H1 (cell line): Measurements from ENCODE around the gene SHROOM2. TPM values are rescaled to one million over a fixed set of nuclear protein-coding genes. Genes with fewer than 3 reads are reported as not detected.

ENCODE experiments used
- CTCF ChIA-PET: fragments of 300-600 bp; sonication (Branson Sonifier 250); formaldehyde crosslinking; loops from one replicate; lab custom pipeline; 2021; ENCODE audit not compliant: partially characterized antibody; lab: Charles Lee
- POLR2A ChIA-PET: fragments of 300-600 bp; sonication (Branson Sonifier 250); formaldehyde crosslinking; loops from one replicate; lab custom pipeline; 2021; ENCODE audit warnings: inconsistent platforms; ENCODE audit not compliant: partially characterized antibody; lab: Charles Lee
- DNase-seq, 2 experiments: peaks; one replicate each; pipeline versions ENCODE4 v3.0.0 to v3.0.0-alpha.2; 2010 to 2022; ENCODE audit warnings: low spot score in 2 of 2, low read depth in 1 of 2, mixed read lengths in 1 of 2
- FAIRE-seq: peaks from 2 replicates; lab custom pipeline; 2011; peaks lifted over from hg19 to GRCh38; lab: Jason Lieb, UNC
- H2AFZ ChIP-seq: 2 replicates; pipeline ENCODE4 v1.8.1; 2012; ENCODE audit warnings: low read length, inconsistent platforms
- H2AK5ac ChIP-seq: 2 replicates; pipeline ENCODE4 v1.6.1; 2013; ENCODE audit warnings: low read depth, low read length
- H2BK120ac ChIP-seq: replicated peaks from 2 replicates; pipeline ENCODE3; 2013; ENCODE audit warnings: low read depth, low read length, inconsistent platforms
- H2BK12ac ChIP-seq: 2 replicates; pipeline ENCODE4 v1.6.1; 2013; ENCODE audit warnings: low read depth, low read length
- H2BK15ac ChIP-seq: 2 replicates; pipeline ENCODE4 v1.6.1; 2013; ENCODE audit warnings: low read length
- H2BK20ac ChIP-seq: 2 replicates; pipeline ENCODE4 v1.6.1; 2013; ENCODE audit warnings: low read length
- H2BK5ac ChIP-seq: 2 replicates; pipeline ENCODE4 v1.6.1; 2013; ENCODE audit warnings: low read depth, low read length
- H3K14ac ChIP-seq: 2 replicates; pipeline ENCODE4 v1.6.1; 2013; ENCODE audit warnings: inconsistent platforms; ENCODE audit not compliant: insufficient read length
- H3K18ac ChIP-seq: 2 replicates; pipeline ENCODE4 v1.6.1; 2013; ENCODE audit warnings: low read length; ENCODE audit errors: extremely low read depth
- H3K23ac ChIP-seq: 2 replicates; pipeline ENCODE4 v1.6.1; 2013; ENCODE audit warnings: inconsistent platforms; ENCODE audit not compliant: insufficient read length
- H3K23me2 ChIP-seq: 2 replicates; pipeline ENCODE4 v1.6.1; 2013; ENCODE audit warnings: low read depth, low read length
- H3K27ac ChIP-seq: 2 replicates; pipeline ENCODE4 v1.6.1; 2011; ENCODE audit warnings: low read depth, low read length, inconsistent platforms
- H3K27me3 ChIP-seq, 4 experiments: replicated peaks in 1 of 4; 1 replicate in 1 of 4; 2 replicates in 3 of 4; pipeline versions ENCODE4 v1.6.1 to v1.8.1; 2011 to 2013; ENCODE audit warnings: low read length in 3 of 4, mild to moderate bottlenecking in 3 of 4, inconsistent platforms in 2 of 4, mixed read lengths in 2 of 4, moderate library complexity in 1 of 4; ENCODE audit not compliant: control insufficient read depth in 3 of 4, insufficient read depth in 3 of 4; ENCODE audit errors: extremely low read depth in 1 of 4
- H3K36me3 ChIP-seq, 4 experiments: 2 replicates each; pipeline versions ENCODE4 v1.6.1 to v1.8.1; 2011 to 2013; ENCODE audit warnings: mild to moderate bottlenecking in 4 of 4, low read length in 3 of 4, moderate library complexity in 2 of 4, control low read depth in 1 of 4, inconsistent platforms in 1 of 4; ENCODE audit not compliant: insufficient read depth in 4 of 4, control insufficient read depth in 2 of 4
- H3K4ac ChIP-seq: replicated peaks from 2 replicates; pipeline ENCODE3; 2013; ENCODE audit warnings: low read length, low read depth, mixed read lengths, inconsistent platforms; ENCODE audit not compliant: insufficient read length
- H3K4me1 ChIP-seq, 4 experiments: replicated peaks in 1 of 4; 1 replicate in 1 of 4; 2 replicates in 3 of 4; pipeline versions ENCODE4 v1.6.1 to v1.8.1; 2011 to 2013; ENCODE audit warnings: low read length in 3 of 4, inconsistent platforms in 2 of 4, mixed read lengths in 1 of 4; ENCODE audit not compliant: insufficient read depth in 4 of 4, control insufficient read depth in 3 of 4
- H3K4me2 ChIP-seq, 2 experiments: 2 replicates each; pipeline versions ENCODE4 v1.6.1 to v1.8.1; 2011 to 2013; ENCODE audit warnings: low read depth in 2 of 2, low read length in 2 of 2, control low read depth in 1 of 2, inconsistent platforms in 1 of 2, mild to moderate bottlenecking in 1 of 2; ENCODE audit not compliant: insufficient read depth in 1 of 2
- H3K4me3 ChIP-seq, 4 experiments: fragments of 200-600, 300-600 bp in 1 of 4; sonication (generic), shearing (Covaris generic), sonication (Bioruptor Twin) in 1 of 4; 2 replicates each; pipeline versions ENCODE4 v1.5.1 to v1.8.1; 2011 to 2016; ENCODE audit warnings: low read length in 4 of 4, low read depth in 3 of 4, control low read depth in 2 of 4, inconsistent platforms in 2 of 4, mild to moderate bottlenecking in 2 of 4, mixed read lengths in 1 of 4, moderate library complexity in 1 of 4; ENCODE audit not compliant: insufficient read depth in 2 of 4; ENCODE audit errors: extremely low read depth in 1 of 4
- H3K56ac ChIP-seq: replicated peaks from 2 replicates; pipeline ENCODE3; 2013; ENCODE audit warnings: low read depth, mild to moderate bottlenecking, mixed read lengths, low read length, inconsistent platforms; ENCODE audit not compliant: insufficient read length
- H3K79me1 ChIP-seq: 2 replicates; pipeline ENCODE4 v1.6.1; 2013; ENCODE audit warnings: low read depth, low read length, control low read depth
- H3K79me2 ChIP-seq, 2 experiments: 2 replicates each; pipeline versions ENCODE4 v1.6.1 to v1.8.1; 2012 to 2013; ENCODE audit warnings: low read length in 2 of 2, mild to moderate bottlenecking in 2 of 2, inconsistent platforms in 1 of 2; ENCODE audit not compliant: insufficient read depth in 2 of 2, control insufficient read depth in 1 of 2
- H3K9ac ChIP-seq, 4 experiments: replicated peaks in 1 of 4; 1 replicate in 1 of 4; 2 replicates in 3 of 4; pipeline versions ENCODE4 v1.6.1 to v1.8.1; 2011 to 2013; ENCODE audit warnings: low read depth in 3 of 4, low read length in 3 of 4, control low read depth in 2 of 4, mild to moderate bottlenecking in 2 of 4, moderate library complexity in 2 of 4, inconsistent platforms in 1 of 4; ENCODE audit errors: extremely low read depth in 1 of 4
- H3K9me3 ChIP-seq, 2 experiments: 2 replicates each; pipeline versions ENCODE4 v1.6.1 to v1.8.1; 2012 to 2013; ENCODE audit warnings: mild to moderate bottlenecking in 2 of 2, moderate library complexity in 2 of 2, control low read depth in 1 of 2, inconsistent platforms in 1 of 2, low read depth in 1 of 2, low read length in 1 of 2, mixed read lengths in 1 of 2; ENCODE audit not compliant: insufficient read depth in 2 of 2
- H4K20me1 ChIP-seq, 2 experiments: replicated peaks in 1 of 2; 2 replicates each; pipeline versions ENCODE3 to v1.8.1; 2011 to 2013; ENCODE audit warnings: inconsistent platforms in 2 of 2, low read length in 2 of 2, mild to moderate bottlenecking in 1 of 2; ENCODE audit not compliant: insufficient read depth in 2 of 2, control insufficient read depth in 1 of 2
- H4K5ac ChIP-seq: 2 replicates; pipeline ENCODE4 v1.6.1; 2013; ENCODE audit warnings: low read length, low read depth, mixed read lengths, inconsistent platforms; ENCODE audit not compliant: insufficient read length
- H4K8ac ChIP-seq: 2 replicates; pipeline ENCODE4 v1.8.0; 2013; ENCODE audit warnings: mild to moderate bottlenecking, moderate library complexity, low read length, inconsistent platforms; ENCODE audit not compliant: insufficient read depth; ENCODE audit errors: extremely low read depth
- H4K91ac ChIP-seq: replicated peaks from 2 replicates; pipeline ENCODE3; 2013; ENCODE audit warnings: low read length, mixed read lengths, inconsistent platforms; ENCODE audit not compliant: insufficient read length
- CBX8 ChIP-seq: fragments of 300-800, 300-1000 bp; sonication (generic); IDR thresholded peaks from 2 replicates; pipeline ENCODE4 v1.7.1; 2016; ENCODE audit warnings: low read depth, low read length, borderline replicate concordance
- EP300 ChIP-seq, 2 experiments: IDR thresholded peaks; 1 replicate in 1 of 2; 2 replicates in 1 of 2; pipeline ENCODE4 v1.6.1; 2011 to 2012; ENCODE audit warnings: low read depth in 2 of 2, low read length in 2 of 2, mild to moderate bottlenecking in 2 of 2, borderline replicate concordance in 1 of 2, inconsistent platforms in 1 of 2, moderate library complexity in 1 of 2
- EZH2 ChIP-seq: fragments of 200-600 bp; sonication (generic); IDR thresholded peaks from 2 replicates; pipeline ENCODE4 v1.7.1; 2012; ENCODE audit warnings: low read depth, mild to moderate bottlenecking, moderate library complexity, low read length, inconsistent platforms; ENCODE audit not compliant: severe bottlenecking
- FOSL1 ChIP-seq: IDR thresholded peaks from 2 replicates; pipeline ENCODE4 v1.6.1; 2011; ENCODE audit warnings: mild to moderate bottlenecking, low read depth, low read length, moderate library complexity; ENCODE audit not compliant: insufficient read depth
- MAFK ChIP-seq: IDR thresholded peaks from 2 replicates; pipeline ENCODE4 v1.6.1; 2012; ENCODE audit warnings: low read depth, mild to moderate bottlenecking, improper control_type of control experiment, low read length
- RAD21 ChIP-seq, 2 experiments: IDR thresholded peaks in 1 of 2; conservative IDR thresholded peaks in 1 of 2; 2 replicates each; pipeline ENCODE4 v1.6.1; 2011; ENCODE audit warnings: low read depth in 2 of 2, low read length in 2 of 2, improper control_type of control experiment in 1 of 2, inconsistent platforms in 1 of 2, mild to moderate bottlenecking in 1 of 2, moderate library complexity in 1 of 2
- SIX5 ChIP-seq: IDR thresholded peaks from 2 replicates; pipeline ENCODE4 v1.6.1; 2011; ENCODE audit warnings: mild to moderate bottlenecking, low read depth, low read length
- SUZ12 ChIP-seq: fragments of 200-600 bp; sonication (generic); IDR thresholded peaks from 2 replicates; pipeline ENCODE4 v1.6.1; 2012; ENCODE audit warnings: mild to moderate bottlenecking, inconsistent platforms, low read length, moderate library complexity, mixed read lengths
- YY1 ChIP-seq: IDR thresholded peaks from 2 replicates; pipeline ENCODE4 v1.6.1; 2011; ENCODE audit warnings: low read depth, mild to moderate bottlenecking, low read length
- WGBS, 2 experiments: shearing (Covaris generic) in 1 of 2; methylation state at CpG; one replicate each; pipeline versions ENCODE4 v1.1.6 to v1.1.7; 2013 to 2015; ENCODE audit warnings: low lambda C conversion rate in 2 of 2, mixed read lengths in 2 of 2, inconsistent platforms in 1 of 2, low coverage in 1 of 2, missing lambda C conversion rate in 1 of 2; ENCODE audit not compliant: insufficient replicate concordance in 2 of 2, insufficient coverage in 1 of 2, insufficient read length in 1 of 2; ENCODE audit errors: extremely low coverage in 1 of 2, missing lambda C conversion rate in 1 of 2; 5-methylcytosine and 5-hydroxymethylcytosine counted together
- polyA plus RNA-seq, 7 experiments: library from polyadenylated mRNA; depleted of rRNA in 3 of 7; stranded (reverse) in 5 of 7; unstranded in 2 of 7; fragments of >200 nt in 5 of 7; fragments of 200-250 nt in 2 of 7; gene quantifications; 1 replicate in 5 of 7; 2 replicates in 1 of 7; 4 replicates in 1 of 7; pipeline versions ENCODE4 v1.2.1 to v1.2.3, GENCODE V29; 2011 to 2013; ENCODE audit warnings: missing spikeins in 2 of 7, mixed read lengths in 2 of 7
- total RNA-seq: library from RNA; stranded (reverse); fragmentation: NEBNext Ultra II Directional; extraction: Animal tissue kit (Norgen Biotek cat#: 25700); gene quantifications from 2 replicates; pipeline ENCODE4 v1.2.1, GENCODE V29; 2021

SHROOM2 gene
- total and polyA plus RNA-seq, 2 of the 8 experiments (the other 6 are each of a cell fraction or from before 2014, with no cell fraction given) = 3.4 to 14.2 TPM

DNA sequence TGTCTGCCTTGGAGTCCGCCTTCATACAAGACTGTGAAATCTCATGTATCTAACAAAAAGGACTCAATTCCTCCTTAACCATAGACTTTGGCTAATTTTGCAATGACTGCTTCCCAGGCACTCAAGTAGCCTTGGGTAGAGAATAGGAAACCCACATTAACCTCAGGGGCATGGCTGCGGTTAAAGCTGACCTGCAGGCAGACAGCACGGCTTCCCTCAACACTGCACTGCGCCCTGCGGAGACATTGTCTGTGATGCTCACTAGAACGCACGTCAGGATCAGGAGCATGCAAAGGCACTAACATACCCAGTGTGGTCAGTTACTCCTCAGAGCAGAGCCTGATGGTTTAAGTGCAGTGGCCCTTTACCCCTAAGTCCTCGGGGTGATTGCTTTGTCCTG is 10.3 kb upstream of the SHROOM2 start:
- Histone ChIP-seq H4K20me1 (peaks cover 2 to 3% of the 10 kb centered on the region in 2 experiments), H2AFZ (no peak overlapping the region), H3K27ac (no peak overlapping the region), H2BK12ac (no peak overlapping the region), H2BK120ac (no peak overlapping the region), H3K23me2 (no peaks in the 10 kb centered on the region), H3K14ac (no peak overlapping the region), H3K27me3 (no peaks in the 10 kb centered on the region), H3K4me1 (peaks cover 0 to 3% (median 0%) of the 10 kb centered on the region in 4 experiments; a peak in 1 of 7 replicates), H2BK5ac (no peak overlapping the region), H3K79me2 (no peaks in the 10 kb centered on the region), H2AK5ac (no peak overlapping the region), H2BK15ac (no peak overlapping the region), H3K23ac (no peak overlapping the region), H3K4ac (no peak overlapping the region), H3K79me1 (no peaks in the 10 kb centered on the region), H3K9me3 (no peaks in the 10 kb centered on the region), H4K8ac (no peak overlapping the region), H4K91ac (no peak overlapping the region), H3K18ac (no peak overlapping the region), H3K9ac (no peak overlapping the region), H3K4me3 (no peak overlapping the region), H2BK20ac (no peak overlapping the region), H3K4me2 (no peak overlapping the region), H4K5ac (no peak overlapping the region), H3K36me3 (no peaks in the 10 kb centered on the region), H3K56ac (no peak overlapping the region)
- DNase-seq (no peak), FAIRE-seq (no peak)
- ChIA-PET POLR2A (interaction anchor here (0.7 to 1.6 kb wide), 2 partner anchors 9 to 25 kb away, joined by 3 read pairs; no protein-coding TSS in a partner anchor), CTCF (interaction anchor here (1.5 kb wide), 1 partner anchor 87 kb away, joined by 3 read pairs; no protein-coding TSS in a partner anchor)
- TF ChIP-seq RAD21 (IDR thresholded peaks at IDR 0.05 in 1 of 2, conservative IDR thresholded peaks at IDR 0.05 in 1 of 2; ENCODE audit: low read depth in 2 of 2, low read length in 2 of 2) (no peak), FOSL1 (no peak), SIX5 (no peak), SUZ12 (no peak), EZH2 (no peak), CBX8 (no peak), EP300 (IDR thresholded peaks at IDR 0.05; ENCODE audit: borderline replicate concordance in 1 of 2, low read depth in 2 of 2, low read length in 2 of 2) (no peak), YY1 (no peak), MAFK (no peak)
- WGBS, 2 experiments = 80% methylated on average over 8 of the region's 8 CpGs; no CpG with 5 or more reads in 1 of the 2 experiments
